GM21528 (cell line): ENCODE results near the gene ZCCHC3.
"Not testable (repeated sequence)": the region's sequence is repeated elsewhere in the genome, so short reads cannot be mapped to it uniquely, and the experiment has no call there.

Source experiments
- ATAC-seq: cut with Tn5 transposase; IDR thresholded peaks from one replicate; pipeline ENCODE4 v1.9.1; 2021; ENCODE audit warnings: mild to moderate bottlenecking, moderate library complexity; ENCODE audit not compliant: unreplicated experiment, low FRiP score

Gene ZCCHC3

GRCh38 chr20:334578-334977, 37.2 kb downstream of the ZCCHC3 start:
- ATAC-seq = no peak

GRCh38 chr20:336040-336439, 38.7 kb downstream of the ZCCHC3 start:
- not testable (repeated sequence) for ATAC-seq

- no peak for ATAC-seq
Observed at GRCh38 chr20:341682-342081, 44.3 kb downstream of the ZCCHC3 start.

- ATAC-seq = no peak
Observed at GRCh38 chr20:343107-343506, 45.7 kb downstream of the ZCCHC3 start.

- no peak for ATAC-seq
Observed at GRCh38 chr20:346033-346639, 48.8 kb downstream of the ZCCHC3 start.

GRCh38 chr20:346640-347316, 49.4 kb downstream of the ZCCHC3 start, which contains the start of gene NRSN2:
NRSN2 (plus strand) TSS chr20:347111; CDS start chr20:349644, 2,533 bp downstream.
- ATAC-seq = no peak

GRCh38 chr20:347317-347639, 49.9 kb downstream of the ZCCHC3 start:
- ATAC-seq = peak; percentile 18

- peak; percentile 74 for ATAC-seq
Observed at GRCh38 chr20:347640-348484, 50.5 kb downstream of the ZCCHC3 start.

GRCh38 chr20:348972-349841, 51.8 kb downstream of the ZCCHC3 start:
- no peak for ATAC-seq
